GM18508 (cell line): ENCODE results near the gene SEC22B.
"Not testable (repeated sequence)": the region's sequence is repeated elsewhere in the genome, so short reads cannot be mapped to it uniquely, and the experiment has no call there.

Experiments
- ATAC-seq: cut with Tn5 transposase; IDR thresholded peaks from one replicate; pipeline ENCODE4 v1.9.1; 2021; ENCODE audit warnings: moderate number of reproducible peaks; ENCODE audit not compliant: insufficient read depth, unreplicated experiment

SEC22B gene

DNA sequence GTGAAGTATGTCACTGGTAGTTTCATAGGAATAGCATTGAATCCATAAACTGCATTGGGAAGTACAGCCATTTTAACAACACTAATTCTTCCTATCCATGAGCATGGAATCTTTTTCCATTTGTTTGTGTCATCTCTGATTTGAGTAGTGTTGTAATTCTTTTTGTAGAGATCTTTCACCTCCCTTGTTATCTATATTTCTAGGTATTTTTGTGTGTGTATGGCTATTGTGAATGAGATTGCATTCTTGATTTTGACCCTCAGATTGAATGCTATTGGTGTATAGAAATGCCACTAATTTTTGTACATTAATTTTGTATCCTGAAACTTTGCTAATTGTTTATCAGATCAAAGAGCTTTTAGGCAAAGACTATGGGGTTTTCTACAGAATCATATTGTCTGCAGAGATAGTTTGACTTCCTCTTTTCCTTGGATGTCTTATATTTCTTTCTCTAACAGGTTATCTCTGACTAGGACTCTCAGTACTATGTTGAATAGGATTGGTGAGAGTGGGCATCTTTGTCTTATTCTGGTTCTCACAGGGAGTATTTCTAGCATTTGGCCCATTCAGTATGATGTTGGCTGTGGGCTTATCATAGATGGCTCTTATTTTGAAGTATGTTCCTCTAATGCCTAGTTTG, 26.8 kb downstream of the SEC22B start:
- ATAC-seq = not testable (repeated sequence)

- not testable (repeated sequence) for ATAC-seq
Observed at GRCh38 chr1:120145806-120146205, 30.5 kb downstream of the SEC22B start.

- not testable (repeated sequence) for ATAC-seq
Observed at GRCh38 chr1:120144626-120145025, 31.7 kb downstream of the SEC22B start.

- ATAC-seq = not testable (repeated sequence)
Observed at GRCh38 chr1:120144169-120144568, 32.2 kb downstream of the SEC22B start.

DNA sequence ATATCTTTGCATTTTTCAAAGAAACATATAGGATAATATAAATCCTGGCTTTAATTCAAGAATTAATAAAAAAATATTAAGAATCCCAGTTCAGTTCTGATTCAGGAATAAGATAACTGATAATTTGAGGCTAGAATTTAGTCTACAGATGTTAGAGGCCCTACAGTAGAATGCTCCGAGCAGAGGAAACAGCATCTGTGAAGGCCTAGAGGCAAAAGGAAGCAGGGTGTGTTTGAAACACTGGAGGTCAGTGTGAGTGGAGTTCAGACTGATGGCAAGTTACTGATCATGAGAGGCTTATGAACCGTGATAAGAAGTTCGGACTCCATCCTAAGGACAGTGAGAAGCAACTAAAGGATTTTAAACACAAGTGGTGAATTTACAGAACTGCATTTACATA, 33.0 kb downstream of the SEC22B start:
- ATAC-seq = not testable (repeated sequence)

- peak; percentile 96 for ATAC-seq
Observed at GRCh38 chr1:120142512-120143263, 33.6 kb downstream of the SEC22B start.

DNA sequence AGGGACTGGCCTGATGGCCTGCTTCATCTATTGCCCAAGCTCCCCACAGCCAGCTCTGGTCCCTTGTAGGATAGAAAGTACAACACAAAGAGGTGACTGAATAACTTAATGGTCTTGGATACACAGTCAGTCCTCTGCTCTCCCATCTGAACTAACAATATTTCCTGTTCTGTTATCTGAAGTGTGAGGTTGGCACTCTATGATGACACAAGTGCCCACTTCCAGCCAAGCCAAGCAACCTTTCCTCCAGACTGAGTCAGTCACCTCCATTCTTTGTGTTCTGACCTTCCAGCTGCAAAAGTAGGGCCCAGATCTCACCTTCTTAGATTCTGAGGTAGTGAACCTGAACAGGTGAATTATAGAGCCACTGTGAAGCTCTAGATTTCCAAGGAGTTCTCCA, 34.5 kb downstream of the SEC22B start:
- not testable (repeated sequence) for ATAC-seq

DNA sequence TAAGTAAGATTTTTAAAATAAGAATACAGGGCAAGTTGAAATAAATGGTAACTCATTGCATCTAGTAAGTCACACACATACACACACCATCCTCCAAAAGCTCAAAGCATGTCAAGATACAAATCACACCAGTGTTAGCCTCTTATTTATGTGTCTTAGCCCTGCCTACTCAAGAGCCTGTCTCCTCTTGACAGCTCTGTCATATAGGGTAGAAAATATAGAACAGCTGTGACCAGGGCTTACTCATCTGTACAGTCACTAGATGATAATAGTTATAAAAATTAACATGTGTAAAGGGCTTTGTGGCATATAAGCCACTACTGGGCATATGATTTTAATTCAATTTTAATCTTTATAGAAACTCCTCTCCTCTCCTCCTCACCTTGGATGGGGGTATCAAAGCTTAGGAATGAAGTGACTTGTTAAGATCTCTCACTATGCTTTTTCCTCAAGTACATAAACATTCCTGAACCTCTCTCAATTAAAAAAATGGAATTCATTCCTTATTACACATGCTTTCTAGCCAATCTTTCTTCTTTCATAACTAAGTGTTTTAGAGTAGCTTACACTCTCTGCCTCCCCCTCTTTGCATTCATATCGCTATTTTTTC, 35.6 kb downstream of the SEC22B start:
- ATAC-seq = not testable (repeated sequence)

GRCh38 chr1:120136086-120136485, 40.2 kb downstream of the SEC22B start:
- not testable (repeated sequence) for ATAC-seq

DNA sequence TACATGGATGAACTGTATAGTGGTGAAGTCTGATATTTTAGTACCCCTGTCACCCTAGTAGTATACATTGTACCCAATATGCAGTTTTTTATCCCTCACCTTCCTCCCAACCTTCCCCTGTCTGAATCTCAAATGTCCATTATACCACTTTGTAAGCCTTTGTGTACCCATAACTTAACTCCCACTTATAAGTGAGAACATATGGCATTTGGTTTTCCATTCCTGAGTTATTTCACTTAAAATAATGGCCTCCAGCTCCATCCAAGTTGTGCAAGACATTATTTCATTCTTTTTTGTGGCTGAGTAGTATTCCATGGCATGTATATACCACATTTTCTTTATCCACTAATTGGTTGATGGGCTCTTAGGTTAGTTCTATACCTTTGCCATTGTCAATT, 42.4 kb downstream of the SEC22B start:
- not testable (repeated sequence) for ATAC-seq

- ATAC-seq = no peak
Observed at GRCh38 chr1:120133228-120133927, 42.9 kb downstream of the SEC22B start.

DNA sequence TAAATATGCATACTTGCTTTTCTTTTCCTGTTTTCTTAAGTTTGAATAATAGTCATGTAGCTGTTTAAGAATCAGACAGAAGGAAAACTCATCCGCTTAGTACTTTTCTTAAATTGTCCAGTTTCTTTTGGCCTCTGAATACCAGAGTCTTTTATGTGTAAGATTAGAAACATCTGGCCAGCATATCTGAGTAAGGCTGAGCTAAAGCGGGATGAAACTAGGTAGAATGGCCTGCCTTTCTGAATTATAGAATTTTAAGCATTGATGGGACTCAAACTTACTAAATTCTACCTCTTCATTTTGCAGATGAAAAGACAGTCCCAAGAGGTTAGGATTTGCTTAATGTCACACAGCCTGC, 43.9 kb downstream of the SEC22B start:
- not testable (repeated sequence) for ATAC-seq

- not testable (repeated sequence) for ATAC-seq
Observed at GRCh38 chr1:120131611-120132405, 44.5 kb downstream of the SEC22B start.

DNA sequence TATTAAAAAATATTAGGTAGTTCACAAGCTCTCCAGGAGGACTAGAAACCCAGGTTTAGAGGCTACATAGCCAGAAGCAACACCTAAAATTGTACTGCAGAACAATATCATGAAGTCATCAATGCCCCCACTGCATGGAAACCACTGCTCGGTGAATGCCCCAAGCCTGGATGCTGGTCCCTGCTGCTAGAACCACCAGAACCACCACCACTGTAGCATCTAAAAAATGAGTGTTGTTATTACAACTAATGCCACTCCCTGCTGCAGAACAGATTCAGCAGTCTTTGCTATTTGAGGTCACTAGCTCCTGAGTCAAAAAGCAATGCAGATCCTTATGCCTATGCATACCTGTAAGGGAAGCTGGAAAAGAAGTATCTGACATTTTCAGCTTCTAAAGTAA, 48.4 kb downstream of the SEC22B start:
- ATAC-seq = not testable (repeated sequence)

- not testable (repeated sequence) for ATAC-seq
Observed at GRCh38 chr1:120126216-120126615, 50.1 kb downstream of the SEC22B start.

DNA sequence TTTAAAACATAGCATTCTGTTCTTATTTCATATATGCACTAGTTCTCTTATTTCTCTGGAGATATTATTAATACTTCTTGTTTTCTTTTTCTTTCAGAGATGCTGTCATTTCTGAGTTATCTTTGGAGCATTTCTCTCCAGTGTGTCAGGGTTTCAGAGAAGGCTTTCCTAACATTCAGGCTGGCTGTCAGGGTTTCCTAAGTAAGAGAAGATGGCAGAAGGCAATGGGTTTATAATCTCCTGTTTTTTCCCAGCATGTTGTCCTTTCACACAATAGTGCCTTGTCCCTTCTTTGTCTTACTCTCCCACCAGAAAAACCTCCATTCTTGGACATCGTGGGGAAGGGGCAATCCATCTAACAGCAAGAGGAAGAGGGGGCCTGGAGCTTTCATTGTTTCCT, 51.7 kb downstream of the SEC22B start:
- not testable (repeated sequence) for ATAC-seq

- ATAC-seq = not testable (repeated sequence)
Observed at GRCh38 chr1:120123813-120124510, 52.4 kb downstream of the SEC22B start.

DNA sequence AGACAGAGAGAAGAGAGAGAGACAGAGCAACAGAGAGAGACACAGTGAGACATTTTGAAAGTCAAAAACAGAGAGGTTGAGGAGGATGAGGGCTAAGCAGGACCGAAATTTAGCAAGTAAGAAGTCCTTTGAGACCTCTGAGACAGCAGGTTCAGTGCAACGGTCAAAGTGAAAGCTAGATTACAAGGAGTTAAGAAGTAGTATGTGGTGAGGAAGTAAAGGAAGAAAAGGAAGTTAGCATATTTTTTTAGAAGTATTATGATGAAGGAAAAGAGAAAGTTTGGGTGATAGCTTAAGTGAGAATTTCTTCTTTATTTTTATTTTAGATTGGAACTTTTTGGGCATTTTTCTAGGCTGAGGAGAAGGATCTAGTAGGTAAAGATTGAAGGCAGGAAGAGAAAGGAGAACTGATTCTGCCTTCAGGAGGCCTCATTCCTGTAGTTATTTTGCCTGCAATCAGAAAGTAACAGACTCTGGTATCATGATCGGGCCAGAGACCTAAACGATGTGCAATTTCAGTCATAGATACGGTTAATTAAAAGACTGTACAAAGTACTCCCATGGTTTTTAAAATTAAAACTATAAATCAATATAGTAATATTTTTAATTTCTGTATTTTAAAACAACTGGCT, 53.9 kb downstream of the SEC22B start:
- peak; percentile 60 for ATAC-seq

- ATAC-seq = not testable (repeated sequence)
Observed at GRCh38 chr1:120121830-120122229, 54.5 kb downstream of the SEC22B start.
